ENCODE data around the gene CHIA.

The CHIA gene

DNA sequence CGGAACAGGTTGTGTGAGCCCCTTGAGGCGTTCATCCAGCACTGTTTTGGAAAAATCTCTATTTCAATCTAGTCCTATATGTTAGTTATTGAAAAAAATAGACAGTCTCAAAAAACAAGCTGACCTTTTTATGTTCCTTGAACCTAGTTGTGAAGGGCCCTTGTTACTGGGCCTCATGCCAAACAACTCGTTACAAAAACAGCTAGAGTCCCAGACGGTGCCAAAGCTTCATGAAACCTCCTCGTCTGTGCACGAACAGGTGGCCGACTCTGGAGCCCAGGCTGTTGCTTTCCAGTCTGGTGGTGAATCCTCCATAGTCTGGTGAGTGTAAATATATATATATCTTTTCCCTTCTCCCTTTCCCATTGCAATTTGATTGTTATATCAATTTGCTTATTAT lies at the start of gene CHIA:
TSS of gene CHIA (plus strand) at position 222 of the 400 bp plus-strand sequence. CDS start 19,617 bp downstream, outside the sequence.
- Histone ChIP-seq H3K36me3 (ENCODE audit: insufficient read depth, low read length) (no peaks in the 10 kb centered on the region), H3K9ac (ENCODE audit: insufficient read length) (no peak within 1 kb of the TSS), H3K4me3 (no peak within 1 kb of the TSS), H3K9me3 (ENCODE audit: low read depth, low read length) (no peaks in the 10 kb centered on the region), H3K27ac (no peak within 1 kb of the TSS)
- TF ChIP-seq EZH2 (IDR thresholded peaks at IDR 0.05): no peak
- no peak for TF ChIP-seq FOXP2 (optimal IDR thresholded peaks at IDR 0.05; ENCODE audit: control extremely low read depth, extremely low read length, insufficient read depth)
- no peak for DNase-seq (ENCODE audit: low read depth, low spot score)

DNA sequence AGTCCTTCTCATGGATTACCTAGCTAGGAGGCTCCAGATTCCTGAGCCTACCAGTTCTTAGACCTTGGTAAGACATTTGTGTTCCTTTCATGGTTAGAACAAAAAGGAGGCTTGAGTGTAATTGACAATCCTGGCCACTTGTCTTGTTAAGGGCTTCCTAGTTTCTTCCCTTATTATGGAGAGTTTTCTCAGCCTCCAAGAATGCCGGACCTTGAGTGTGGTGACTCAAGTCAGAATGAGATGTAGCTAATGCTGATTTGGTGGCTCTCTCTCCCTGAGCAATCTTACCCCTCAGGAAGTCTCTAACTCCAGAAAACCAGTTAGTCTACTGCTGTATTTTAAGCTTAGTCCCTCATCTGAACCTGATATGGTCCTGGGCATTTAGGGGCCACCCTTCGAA lies 48.9 kb upstream of the CHIA start:
- no peaks in the 10 kb centered on the region for H3K36me3 ChIP-seq (ENCODE audit: insufficient read depth, low read length)
- no peaks in the 10 kb centered on the region for H3K9me3 ChIP-seq (ENCODE audit: low read depth, low read length)
- no peak overlapping the region for H3K4me3 ChIP-seq
- DNase-seq (ENCODE audit: low read depth, low spot score): no peak
- H3K9ac ChIP-seq (ENCODE audit: insufficient read length): no peak overlapping the region
- H3K27ac ChIP-seq: no peak overlapping the region
- TF ChIP-seq FOXP2 (optimal IDR thresholded peaks at IDR 0.05; ENCODE audit: control extremely low read depth, extremely low read length, insufficient read depth) (no peak), EZH2 (IDR thresholded peaks at IDR 0.05) (no peak), POLR2AphosphoS5 (IDR thresholded peaks at IDR 0.05; ENCODE audit: borderline replicate concordance, low read depth, low read length) (no peak)

DNA sequence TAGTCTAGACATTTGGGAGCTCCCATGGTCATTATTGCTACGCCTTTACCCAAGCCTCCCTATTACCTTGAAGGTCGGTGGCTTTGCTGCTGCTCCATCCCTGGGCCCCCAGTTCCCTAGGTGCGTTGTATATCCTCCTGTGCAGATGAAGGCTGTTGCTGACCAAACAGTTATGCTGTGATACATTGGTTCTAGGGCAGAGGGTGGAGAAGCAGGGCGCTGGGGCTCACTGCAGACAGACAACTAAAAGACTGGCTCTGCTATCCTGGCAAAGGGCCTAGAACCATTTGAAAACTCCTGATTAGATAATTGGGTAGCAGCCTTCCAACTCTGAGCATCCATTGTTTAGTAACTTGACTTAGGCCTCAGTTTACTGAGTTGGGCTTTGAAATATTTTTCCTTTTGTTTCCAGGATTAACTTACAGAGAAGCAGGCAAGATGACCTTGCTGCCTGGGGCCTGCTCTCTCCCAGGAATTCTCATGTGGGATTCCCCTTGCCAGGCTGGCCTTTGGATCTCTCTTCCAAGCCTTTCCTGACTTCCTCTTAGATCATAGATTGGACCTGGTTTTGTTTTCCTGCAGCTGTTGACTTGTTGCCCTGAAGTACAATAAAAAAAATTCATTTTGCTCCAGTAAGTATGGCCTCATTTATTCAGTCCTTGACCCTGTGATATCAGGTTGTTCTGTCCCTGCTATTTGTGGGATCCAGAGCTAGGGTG lies 47.7 kb upstream of the CHIA start:
- TF ChIP-seq FOXP2 (optimal IDR thresholded peaks at IDR 0.05; ENCODE audit: control extremely low read depth, extremely low read length, insufficient read depth): no peak
- TF ChIP-seq POLR2AphosphoS5 (IDR thresholded peaks at IDR 0.05; ENCODE audit: borderline replicate concordance, low read depth, low read length): no peak
- TF ChIP-seq EZH2 (IDR thresholded peaks at IDR 0.05): no peak
- no peak for DNase-seq (ENCODE audit: low read depth, low spot score)

GRCh38 chr1:111247125-111247838 lies 43.4 kb upstream of the CHIA start:
- no peak overlapping the region for H3K4me3 ChIP-seq
- DNase-seq (ENCODE audit: low read depth, low spot score): no peak
- H3K9ac ChIP-seq (ENCODE audit: insufficient read length): no peak overlapping the region
- H3K27ac ChIP-seq: no peak overlapping the region
- no peaks in the 10 kb centered on the region for H3K36me3 ChIP-seq (ENCODE audit: insufficient read depth, low read length)
- no peaks in the 10 kb centered on the region for H3K9me3 ChIP-seq (ENCODE audit: low read depth, low read length)
- TF ChIP-seq EZH2 (IDR thresholded peaks at IDR 0.05) (no peak), FOXP2 (optimal IDR thresholded peaks at IDR 0.05; ENCODE audit: control extremely low read depth, extremely low read length, insufficient read depth) (no peak), POLR2AphosphoS5 (IDR thresholded peaks at IDR 0.05; ENCODE audit: borderline replicate concordance, low read depth, low read length) (no peak)

More for the DNA sequence above, 47.7 kb upstream of the CHIA start:
- H3K36me3 ChIP-seq (ENCODE audit: insufficient read depth, low read length): no peaks in the 10 kb centered on the region
- H3K9me3 ChIP-seq (ENCODE audit: low read depth, low read length): no peaks in the 10 kb centered on the region
- H3K9ac ChIP-seq (ENCODE audit: insufficient read length): no peak overlapping the region
- no peak overlapping the region for H3K4me3 ChIP-seq
- no peak overlapping the region for H3K27ac ChIP-seq

GRCh38 chr1:111249960-111250359 lies 40.7 kb upstream of the CHIA start:
- Histone ChIP-seq H3K36me3 (ENCODE audit: insufficient read depth, low read length) (no peaks in the 10 kb centered on the region), H3K27ac (no peak overlapping the region), H3K9me3 (ENCODE audit: low read depth, low read length) (no peaks in the 10 kb centered on the region), H3K9ac (ENCODE audit: insufficient read length) (no peak overlapping the region), H3K4me3 (no peak overlapping the region)
- TF ChIP-seq EZH2 (IDR thresholded peaks at IDR 0.05) (no peak), POLR2AphosphoS5 (IDR thresholded peaks at IDR 0.05; ENCODE audit: borderline replicate concordance, low read depth, low read length) (no peak), FOXP2 (optimal IDR thresholded peaks at IDR 0.05; ENCODE audit: control extremely low read depth, extremely low read length, insufficient read depth) (no peak)
- no peak for DNase-seq (ENCODE audit: low read depth, low spot score)

GRCh38 chr1:111251570-111251969 lies 39.1 kb upstream of the CHIA start:
- Histone ChIP-seq H3K27ac (no peak overlapping the region), H3K4me3 (no peak overlapping the region), H3K36me3 (ENCODE audit: insufficient read depth, low read length) (no peaks in the 10 kb centered on the region), H3K9me3 (ENCODE audit: low read depth, low read length) (no peaks in the 10 kb centered on the region), H3K9ac (ENCODE audit: insufficient read length) (no peak overlapping the region)
- no peak for DNase-seq (ENCODE audit: low read depth, low spot score)
- TF ChIP-seq FOXP2 (optimal IDR thresholded peaks at IDR 0.05; ENCODE audit: control extremely low read depth, extremely low read length, insufficient read depth): no peak
- no peak for TF ChIP-seq EZH2 (IDR thresholded peaks at IDR 0.05)
- no peak for TF ChIP-seq POLR2AphosphoS5 (IDR thresholded peaks at IDR 0.05; ENCODE audit: borderline replicate concordance, low read depth, low read length)

- TF ChIP-seq FOXP2 (optimal IDR thresholded peaks at IDR 0.05; ENCODE audit: control extremely low read depth, extremely low read length, insufficient read depth) (no peak), POLR2AphosphoS5 (IDR thresholded peaks at IDR 0.05; ENCODE audit: borderline replicate concordance, low read depth, low read length) (no peak), EZH2 (IDR thresholded peaks at IDR 0.05) (no peak)
- Histone ChIP-seq H3K27ac (no peak overlapping the region), H3K9ac (ENCODE audit: insufficient read length) (no peak overlapping the region), H3K9me3 (ENCODE audit: low read depth, low read length) (no peaks in the 10 kb centered on the region), H3K4me3 (no peak overlapping the region), H3K36me3 (ENCODE audit: insufficient read depth, low read length) (no peaks in the 10 kb centered on the region)
- no peak for DNase-seq (ENCODE audit: low read depth, low spot score)
Observed at GRCh38 chr1:111252786-111253185, 37.9 kb upstream of the CHIA start.

DNA sequence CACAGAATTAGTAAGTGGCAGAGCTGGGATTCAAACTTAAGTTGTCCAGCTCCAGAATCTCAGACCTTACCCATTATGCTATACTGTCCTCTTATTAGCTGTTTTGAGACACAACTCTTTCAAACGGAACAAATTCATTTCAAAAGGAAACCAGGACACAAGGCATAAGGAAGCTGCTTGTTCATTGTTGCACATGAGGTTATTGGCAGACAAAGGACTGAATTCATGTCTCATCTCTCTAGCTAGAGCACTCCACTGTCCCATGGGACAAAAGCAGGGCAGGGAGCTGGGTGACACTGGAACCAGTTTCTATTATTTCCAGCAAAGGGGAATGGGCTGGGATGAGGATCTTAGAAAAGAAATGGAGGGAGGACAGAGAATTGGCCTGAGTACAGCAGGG lies 36.8 kb upstream of the CHIA start:
- Histone ChIP-seq H3K9ac (ENCODE audit: insufficient read length) (no peak overlapping the region), H3K9me3 (ENCODE audit: low read depth, low read length) (no peaks in the 10 kb centered on the region), H3K36me3 (ENCODE audit: insufficient read depth, low read length) (no peaks in the 10 kb centered on the region), H3K27ac (no peak overlapping the region), H3K4me3 (no peak overlapping the region)
- no peak for DNase-seq (ENCODE audit: low read depth, low spot score)
- TF ChIP-seq FOXP2 (optimal IDR thresholded peaks at IDR 0.05; ENCODE audit: control extremely low read depth, extremely low read length, insufficient read depth) (no peak), POLR2AphosphoS5 (IDR thresholded peaks at IDR 0.05; ENCODE audit: borderline replicate concordance, low read depth, low read length) (no peak), EZH2 (IDR thresholded peaks at IDR 0.05) (no peak)

Measured in SK-N-MC (cell line).